Coronary artery (tissue), 2 donors: Measurements from ENCODE around the gene HAPLN3.

Experiments
- DNase-seq: peaks from one replicate; pipeline ENCODE4 v3.0.0-alpha.2; 2017; ENCODE audit warnings: low spot score
- H3K27ac ChIP-seq, 2 donors: fragments of 200-600 bp; sonication (generic); one replicate each; pipeline ENCODE4 v1.5.1; 2016 to 2019
- H3K4me3 ChIP-seq: fragments of 200-600 bp; sonication (generic); 2 replicates; pipeline ENCODE4 v1.5.1; 2016; ENCODE audit warnings: mild to moderate bottlenecking, moderate library complexity
- CTCF ChIP-seq: fragments of 200-600 bp; sonication (generic); IDR thresholded peaks from one replicate; pipeline ENCODE4 v1.5.1; 2019; ENCODE audit warnings: antibody characterized with exemption

The HAPLN3 gene

GRCh38 chr15:88913850-88914169 lies 18.5 kb upstream of the HAPLN3 start:
- TF ChIP-seq CTCF, result no peak
- peak overlapping the region in 1 of 2 donors; percentile 98 for H3K27ac ChIP-seq
- H3K4me3 ChIP-seq, result peak overlapping the region; percentile 97

GRCh38 chr15:88913017-88913849 lies 17.9 kb upstream of the HAPLN3 start, which contains the start of gene MFGE8:
MFGE8 (minus strand) TSS chr15:88913379; CDS start chr15:88913319, 60 bp downstream.
- TF ChIP-seq CTCF, result no peak
- Histone ChIP-seq H3K4me3 (peak within 1 kb of the TSS; percentile 97), H3K27ac (peak within 1 kb of the TSS; percentile 94 to 98)
- DNase-seq, result peak; percentile 89

More at GRCh38 chr15:88913850-88914169, 18.5 kb upstream of the HAPLN3 start:
- no peak for DNase-seq

GRCh38 chr15:88912500-88912921 lies 17.2 kb upstream of the HAPLN3 start:
- no peak for DNase-seq
- H3K27ac ChIP-seq, result peak overlapping the region; percentile 94 to 98
- peak overlapping the region; percentile 97 for H3K4me3 ChIP-seq
- TF ChIP-seq CTCF, result no peak

- H3K4me3 ChIP-seq, result peak overlapping the region; percentile 97
- TF ChIP-seq CTCF, result no peak
- peak overlapping the region; percentile 94 to 98 for H3K27ac ChIP-seq
- no peak for DNase-seq
Observed at GRCh38 chr15:88911766-88912118, 16.4 kb upstream of the HAPLN3 start.

- peak; percentile 82 for DNase-seq
- Histone ChIP-seq H3K4me3 (peak overlapping the region; percentile 97), H3K27ac (peak overlapping the region; percentile 94 to 98)
- TF ChIP-seq CTCF, result no peak
Observed at GRCh38 chr15:88909956-88910831, 14.8 kb upstream of the HAPLN3 start.

GRCh38 chr15:88908697-88909621 lies 13.6 kb upstream of the HAPLN3 start:
- Histone ChIP-seq H3K27ac (peak overlapping the region; percentile 94 to 98), H3K4me3 (peak overlapping the region; percentile 97)
- no peak for TF ChIP-seq CTCF
- peak; percentile 74 for DNase-seq
